Measurements from ENCODE around the gene SPATA20. TPM values are rescaled to one million over a fixed set of nuclear protein-coding genes. Genes with fewer than 3 reads are reported as not detected.

Gene SPATA20
- polyA plus RNA-seq, 2 of the 4 experiments (the other 2 are of a cell fraction): 34.4 to 110 TPM

GRCh38 chr17:50527155-50527762 lies 19.7 kb upstream of the SPATA20 start:
- CTCF ChIA-PET: interaction anchor here (0.6 to 7.9 kb wide), 11 partner anchors 9 to 79 kb away, joined by 3 to 48 read pairs (median 5); partner anchors contain the start of genes RSAD1 and SPATA20
- DNase-seq (ENCODE audit: low read depth in 1 of 2, low spot score in 1 of 2): no peak
- no peak for ATAC-seq
- peaks cover 2% of the 10 kb centered on the region; the same call in 2 of the 3 replicates for H3K4me1 ChIP-seq
- H3K9me3 ChIP-seq: no peaks in the 10 kb centered on the region
- FAIRE-seq: no peak
- WGBS (ENCODE audit: missing lambda C conversion rate): 71% methylated on average over 5 of the region's 5 CpGs
- no peak for TF ChIP-seq GATA3 (IDR thresholded peaks at IDR 0.05; ENCODE audit: borderline replicate concordance)
- TF ChIP-seq, protein P1, sequence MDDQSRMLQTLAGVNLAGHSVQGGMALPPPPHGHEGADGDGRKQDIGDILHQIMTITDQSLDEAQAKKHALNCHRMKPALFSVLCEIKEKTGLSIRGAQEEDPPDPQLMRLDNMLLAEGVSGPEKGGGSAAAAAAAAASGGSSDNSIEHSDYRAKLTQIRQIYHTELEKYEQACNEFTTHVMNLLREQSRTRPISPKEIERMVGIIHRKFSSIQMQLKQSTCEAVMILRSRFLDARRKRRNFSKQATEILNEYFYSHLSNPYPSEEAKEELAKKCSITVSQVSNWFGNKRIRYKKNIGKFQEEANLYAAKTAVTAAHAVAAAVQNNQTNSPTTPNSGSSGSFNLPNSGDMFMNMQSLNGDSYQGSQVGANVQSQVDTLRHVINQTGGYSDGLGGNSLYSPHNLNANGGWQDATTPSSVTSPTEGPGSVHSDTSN (IDR thresholded peaks at IDR 0.05): no peak
- TF ChIP-seq EHF (CRISPR knock-in tag; IDR thresholded peaks at IDR 0.05): no peak
- TF ChIP-seq, protein P2, sequence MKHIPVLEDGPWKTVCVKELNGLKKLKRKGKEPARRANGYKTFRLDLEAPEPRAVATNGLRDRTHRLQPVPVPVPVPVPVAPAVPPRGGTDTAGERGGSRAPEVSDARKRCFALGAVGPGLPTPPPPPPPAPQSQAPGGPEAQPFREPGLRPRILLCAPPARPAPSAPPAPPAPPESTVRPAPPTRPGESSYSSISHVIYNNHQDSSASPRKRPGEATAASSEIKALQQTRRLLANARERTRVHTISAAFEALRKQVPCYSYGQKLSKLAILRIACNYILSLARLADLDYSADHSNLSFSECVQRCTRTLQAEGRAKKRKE (CRISPR knock-in tag; IDR thresholded peaks at IDR 0.05; ENCODE audit: low read depth): no peak
- no peak for TF ChIP-seq MYC (IDR thresholded peaks at IDR 0.05; ENCODE audit: borderline replicate concordance, low read length)
- no peak for TF ChIP-seq ZFP36 (IDR thresholded peaks at IDR 0.05; ENCODE audit: borderline replicate concordance, partially characterized antibody)
- TF ChIP-seq RARB (CRISPR knock-in tag; IDR thresholded peaks at IDR 0.05): no peak
- no peak for TF ChIP-seq EP300 (IDR thresholded peaks at IDR 0.05)
- no peak for TF ChIP-seq REST (IDR thresholded peaks at IDR 0.05)
- TF ChIP-seq, protein P3, sequence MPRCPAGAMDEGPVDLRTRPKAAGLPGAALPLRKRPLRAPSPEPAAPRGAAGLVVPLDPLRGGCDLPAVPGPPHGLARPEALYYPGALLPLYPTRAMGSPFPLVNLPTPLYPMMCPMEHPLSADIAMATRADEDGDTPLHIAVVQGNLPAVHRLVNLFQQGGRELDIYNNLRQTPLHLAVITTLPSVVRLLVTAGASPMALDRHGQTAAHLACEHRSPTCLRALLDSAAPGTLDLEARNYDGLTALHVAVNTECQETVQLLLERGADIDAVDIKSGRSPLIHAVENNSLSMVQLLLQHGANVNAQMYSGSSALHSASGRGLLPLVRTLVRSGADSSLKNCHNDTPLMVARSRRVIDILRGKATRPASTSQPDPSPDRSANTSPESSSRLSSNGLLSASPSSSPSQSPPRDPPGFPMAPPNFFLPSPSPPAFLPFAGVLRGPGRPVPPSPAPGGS (IDR thresholded peaks at IDR 0.05): no peak
- TF ChIP-seq CHD4 (IDR thresholded peaks at IDR 0.05; ENCODE audit: borderline replicate concordance): no peak
- TF ChIP-seq ZC3H11A (IDR thresholded peaks at IDR 0.05): no peak
- TF ChIP-seq EHMT2 (IDR thresholded peaks at IDR 0.05; ENCODE audit: low read depth): no peak
- TF ChIP-seq NPAS2 (CRISPR knock-in tag; IDR thresholded peaks at IDR 0.05; ENCODE audit: borderline replicate concordance): no peak
- no peak for TF ChIP-seq RFX5 (IDR thresholded peaks at IDR 0.05)
- TF ChIP-seq ZSCAN20 (CRISPR knock-in tag; IDR thresholded peaks at IDR 0.05): no peak
- H3K4me3 ChIP-seq: no peak overlapping the region
- no peak overlapping the region for H3K4me2 ChIP-seq
- H3K27ac ChIP-seq: no peak overlapping the region
- POLR2A ChIA-PET: no interaction called here

GRCh38 chr17:50527949-50528474 lies 19.0 kb upstream of the SPATA20 start:
- H3K9me3 ChIP-seq: no peaks in the 10 kb centered on the region
- no peak overlapping the region for H3K4me3 ChIP-seq
- DNase-seq (ENCODE audit: low read depth in 1 of 2, low spot score in 1 of 2): no peak
- H3K4me2 ChIP-seq: no peak overlapping the region
- H3K27ac ChIP-seq: no peak overlapping the region
- TF ChIP-seq RARB (CRISPR knock-in tag; IDR thresholded peaks at IDR 0.05) (no peak), FOSL2 (IDR thresholded peaks at IDR 0.05) (no peak), FOSL2 (CRISPR knock-in tag; IDR thresholded peaks at IDR 0.05) (no peak), RCOR1 (IDR thresholded peaks at IDR 0.05; ENCODE audit: low read depth, low read length) (no peak), CEBPB (IDR thresholded peaks at IDR 0.05) (no peak), GATA3 (IDR thresholded peaks at IDR 0.05; ENCODE audit: borderline replicate concordance) (no peak), HOXB5 (CRISPR knock-in tag; IDR thresholded peaks at IDR 0.05) (no peak), RAD21 (conservative IDR thresholded peaks at IDR 0.05 in 1 of 2, IDR thresholded peaks at IDR 0.05 in 1 of 2) (no peak), JUN (IDR thresholded peaks at IDR 0.05) (no peak), HES2 (IDR thresholded peaks at IDR 0.05) (no peak), EP300 (IDR thresholded peaks at IDR 0.05) (no peak), TP53 (CRISPR knock-in tag; IDR thresholded peaks at IDR 0.05) (no peak), ELK1 (IDR thresholded peaks at IDR 0.05; ENCODE audit: low read depth, low read length) (no peak), ZSCAN20 (CRISPR knock-in tag; IDR thresholded peaks at IDR 0.05) (no peak)
- POLR2A ChIA-PET: interaction anchor here (0.8 kb wide), 1 partner anchor 49 kb away, joined by 3 read pairs; no protein-coding TSS in a partner anchor
- peaks cover 10% of the 10 kb centered on the region for H3K4me1 ChIP-seq
- 39% methylated on average over 4 of the region's 4 CpGs for WGBS (ENCODE audit: missing lambda C conversion rate)
- FAIRE-seq: no peak
- ATAC-seq: no peak
- CTCF ChIA-PET: interaction anchor here (0.6 to 7.9 kb wide), 8 partner anchors 10 to 588 kb away, joined by 3 to 48 read pairs (median 4); no protein-coding TSS in a partner anchor

All from A549 (cell line).